ENCODE measurements around the gene SULT4A1.

SULT4A1 gene

GRCh38 chr22:43827003-43827735 is 35.1 kb downstream of the SULT4A1 start:
- no peaks in the 10 kb centered on the region for H3K36me3 ChIP-seq (ENCODE audit: low read length)
- TF ChIP-seq CTCF (IDR thresholded peaks at IDR 0.05; ENCODE audit: insufficient read depth, low read length, poor library complexity, severe bottlenecking) (no peak), EZH2phosphoT487 (conservative IDR thresholded peaks at IDR 0.05; ENCODE audit: low read length) (no peak)
- H3K27ac ChIP-seq (ENCODE audit: low read depth, low read length), result no peak overlapping the region
- H4K20me1 ChIP-seq (ENCODE audit: low read depth, low read length), result no peaks in the 10 kb centered on the region
- no peak overlapping the region for H3K4me3 ChIP-seq (ENCODE audit: insufficient read depth, low read length, poor library complexity, severe bottlenecking)
- H3K9me3 ChIP-seq (ENCODE audit: insufficient read depth, low read length), result no peaks in the 10 kb centered on the region
- no peak overlapping the region for H2AFZ ChIP-seq (ENCODE audit: low read depth, low read length, severe bottlenecking)
- no peaks in the 10 kb centered on the region for H3K27me3 ChIP-seq (ENCODE audit: low read length)
- H3K9me2 ChIP-seq (replicated peaks; ENCODE audit: insufficient read depth, low read length), result no peaks in the 10 kb centered on the region
- no peaks in the 10 kb centered on the region for H3F3A ChIP-seq (ENCODE audit: insufficient read depth)
- H3K79me2 ChIP-seq (ENCODE audit: insufficient read depth, low read length), result no peaks in the 10 kb centered on the region
- no peak overlapping the region for H3K9ac ChIP-seq (ENCODE audit: low read length)
- H3K4me2 ChIP-seq (ENCODE audit: low read depth, low read length, poor library complexity, severe bottlenecking), result no peak overlapping the region

- Histone ChIP-seq H3K36me3 (ENCODE audit: low read length) (no peaks in the 10 kb centered on the region), H3K27me3 (ENCODE audit: low read length) (no peaks in the 10 kb centered on the region), H3F3A (ENCODE audit: insufficient read depth) (no peaks in the 10 kb centered on the region), H3K4me2 (ENCODE audit: low read depth, low read length, poor library complexity, severe bottlenecking) (no peak overlapping the region), H3K27ac (ENCODE audit: low read depth, low read length) (no peak overlapping the region), H3K9me3 (ENCODE audit: insufficient read depth, low read length) (no peaks in the 10 kb centered on the region), H4K20me1 (ENCODE audit: low read depth, low read length) (no peaks in the 10 kb centered on the region), H3K9ac (ENCODE audit: low read length) (no peak overlapping the region), H3K79me2 (ENCODE audit: insufficient read depth, low read length) (no peaks in the 10 kb centered on the region), H3K4me3 (ENCODE audit: insufficient read depth, low read length, poor library complexity, severe bottlenecking) (no peak overlapping the region), H3K9me2 (replicated peaks; ENCODE audit: insufficient read depth, low read length) (no peaks in the 10 kb centered on the region), H2AFZ (ENCODE audit: low read depth, low read length, severe bottlenecking) (no peak overlapping the region)
- TF ChIP-seq EZH2phosphoT487 (conservative IDR thresholded peaks at IDR 0.05; ENCODE audit: low read length) (no peak), CTCF (IDR thresholded peaks at IDR 0.05; ENCODE audit: insufficient read depth, low read length, poor library complexity, severe bottlenecking) (no peak)
These were observed 35.9 kb downstream of the SULT4A1 start for GRCh38 chr22:43826142-43827002.

GRCh38 chr22:43825651-43826050 is 36.7 kb downstream of the SULT4A1 start:
- Histone ChIP-seq H3K79me2 (ENCODE audit: insufficient read depth, low read length) (no peaks in the 10 kb centered on the region), H4K20me1 (ENCODE audit: low read depth, low read length) (no peaks in the 10 kb centered on the region), H3K4me2 (ENCODE audit: low read depth, low read length, poor library complexity, severe bottlenecking) (no peak overlapping the region), H3K4me3 (ENCODE audit: insufficient read depth, low read length, poor library complexity, severe bottlenecking) (no peak overlapping the region), H3K9me2 (replicated peaks; ENCODE audit: insufficient read depth, low read length) (no peaks in the 10 kb centered on the region), H2AFZ (ENCODE audit: low read depth, low read length, severe bottlenecking) (no peak overlapping the region), H3K36me3 (ENCODE audit: low read length) (no peaks in the 10 kb centered on the region), H3F3A (ENCODE audit: insufficient read depth) (no peaks in the 10 kb centered on the region), H3K9ac (ENCODE audit: low read length) (no peak overlapping the region), H3K27me3 (ENCODE audit: low read length) (no peaks in the 10 kb centered on the region), H3K27ac (ENCODE audit: low read depth, low read length) (no peak overlapping the region), H3K9me3 (ENCODE audit: insufficient read depth, low read length) (no peaks in the 10 kb centered on the region)
- TF ChIP-seq EZH2phosphoT487 (conservative IDR thresholded peaks at IDR 0.05; ENCODE audit: low read length), result no peak
- no peak for TF ChIP-seq CTCF (IDR thresholded peaks at IDR 0.05; ENCODE audit: insufficient read depth, low read length, poor library complexity, severe bottlenecking)

Data from SU-DHL-6 (cell line).